ENCODE measurements around the gene TPX2. TPM values are rescaled to one million over a fixed set of nuclear protein-coding genes. Genes with fewer than 3 reads are reported as not detected.

The TPX2 gene
- total and polyA plus RNA-seq, 2 donors from 2014 or later, result 0.47 to 1.4 TPM

GRCh38 chr20:31705598-31706597 is 33.2 kb upstream of the TPX2 start:
- no peaks in the 10 kb centered on the region for H3K27me3 ChIP-seq (ENCODE audit: control insufficient read depth, insufficient read depth, low read length)
- H3K4me1 ChIP-seq (ENCODE audit: control insufficient read depth in 2 of 3, insufficient read depth in 2 of 3, low read depth in 1 of 3, low read length in 3 of 3), result peaks cover 0 to 51% (median 48%) of the 10 kb centered on the region in 3 donors
- no peak for DNase-seq
- H3K27ac ChIP-seq (ENCODE audit: low read depth in 2 of 2, low read length in 2 of 2), result peak overlapping the region; percentile 61 to 62
- H3K9me3 ChIP-seq (ENCODE audit: control insufficient read depth in 2 of 3, insufficient read depth in 1 of 3, low read length in 3 of 3), result no peaks in the 10 kb centered on the region
- intact Hi-C loops (cut with DNase I), result no loop called here
- FAIRE-seq, result no peak
- no peak for TF ChIP-seq CTCF (IDR thresholded peaks at IDR 0.05; ENCODE audit: borderline replicate concordance, extremely low read depth, insufficient read depth)
- peak overlapping the region in 1 of 3 donors; percentile 14 for H3K9ac ChIP-seq (ENCODE audit: low read length in 3 of 3)
- peaks cover 2 to 26% (median 21%) of the 10 kb centered on the region in 3 donors for H3K36me3 ChIP-seq (ENCODE audit: control insufficient read depth in 2 of 3, insufficient read depth in 3 of 3, low read length in 3 of 3)
- no peak overlapping the region for H3K4me3 ChIP-seq (ENCODE audit: low read length in 3 of 3)

GRCh38 chr20:31706607-31707257 is 32.4 kb upstream of the TPX2 start:
- TF ChIP-seq CTCF (IDR thresholded peaks at IDR 0.05; ENCODE audit: borderline replicate concordance, extremely low read depth, insufficient read depth), result no peak
- Histone ChIP-seq H3K27ac (ENCODE audit: low read depth in 2 of 2, low read length in 2 of 2) (peak overlapping the region; percentile 61 to 62), H3K27me3 (ENCODE audit: control insufficient read depth, insufficient read depth, low read length) (no peaks in the 10 kb centered on the region), H3K36me3 (ENCODE audit: control insufficient read depth in 2 of 3, insufficient read depth in 3 of 3, low read length in 3 of 3) (peaks cover 2 to 31% (median 25%) of the 10 kb centered on the region in 3 donors), H3K4me3 (ENCODE audit: low read length in 3 of 3) (no peak overlapping the region), H3K9ac (ENCODE audit: low read length in 3 of 3) (peak overlapping the region in 1 of 3 donors; percentile 14), H3K9me3 (ENCODE audit: control insufficient read depth in 2 of 3, insufficient read depth in 1 of 3, low read length in 3 of 3) (no peaks in the 10 kb centered on the region), H3K4me1 (ENCODE audit: control insufficient read depth in 2 of 3, insufficient read depth in 2 of 3, low read depth in 1 of 3, low read length in 3 of 3) (peaks cover 0 to 59% (median 55%) of the 10 kb centered on the region in 3 donors)
- intact Hi-C loops (cut with DNase I), result no loop called here
- no peak for FAIRE-seq
- DNase-seq, result no peak

GRCh38 chr20:31707258-31707615 is 31.9 kb upstream of the TPX2 start:
- no peaks in the 10 kb centered on the region for H3K27me3 ChIP-seq (ENCODE audit: control insufficient read depth, insufficient read depth, low read length)
- intact Hi-C loops (cut with DNase I), result no loop called here
- H3K4me3 ChIP-seq (ENCODE audit: low read length in 3 of 3), result no peak overlapping the region
- H3K9me3 ChIP-seq (ENCODE audit: control insufficient read depth in 2 of 3, insufficient read depth in 1 of 3, low read length in 3 of 3), result no peaks in the 10 kb centered on the region
- no peak overlapping the region for H3K9ac ChIP-seq (ENCODE audit: low read length in 3 of 3)
- FAIRE-seq (no peak), DNase-seq (no peak)
- H3K27ac ChIP-seq (ENCODE audit: low read depth in 2 of 2, low read length in 2 of 2), result peak overlapping the region in 1 of 2 donors; percentile 61
- H3K36me3 ChIP-seq (ENCODE audit: control insufficient read depth in 2 of 3, insufficient read depth in 3 of 3, low read length in 3 of 3), result peaks cover 2 to 31% (median 25%) of the 10 kb centered on the region in 3 donors
- peaks cover 0 to 60% (median 55%) of the 10 kb centered on the region in 3 donors for H3K4me1 ChIP-seq (ENCODE audit: control insufficient read depth in 2 of 3, insufficient read depth in 2 of 3, low read depth in 1 of 3, low read length in 3 of 3)
- TF ChIP-seq CTCF (IDR thresholded peaks at IDR 0.05; ENCODE audit: borderline replicate concordance, extremely low read depth, insufficient read depth), result no peak

Data from kidney (tissue), 14 donors.